HepG2 (cell line): ENCODE measurements around the gene MEF2D. TPM values are rescaled to one million over a fixed set of nuclear protein-coding genes. Genes with fewer than 3 reads are reported as not detected.

Experiments used
- ELF3 ChIP-seq: IDR thresholded peaks from 2 replicates; pipeline ENCODE4 v1.6.1; 2016; ENCODE audit warnings: missing genetic modification reagents, missing compliant biosample characterization
- KLF16 ChIP-seq, 2 experiments: sonication (generic) in 1 of 2; formaldehyde crosslinking in 1 of 2; IDR thresholded peaks; 2 replicates each; pipeline versions ENCODE4 v1.6.1 to v1.8.0; 2016 to 2023; ENCODE audit warnings: missing genetic modification reagents in 2 of 2, missing compliant biosample characterization in 1 of 2
- NR2F6 ChIP-seq, 2 experiments: IDR thresholded peaks; 2 replicates each; pipeline ENCODE4 v1.6.1; 2016; ENCODE audit warnings: antibody characterized with exemption in 1 of 2, mild to moderate bottlenecking in 1 of 2
- PATZ1 ChIP-seq: sonication (generic); formaldehyde crosslinking; IDR thresholded peaks from 2 replicates; pipeline ENCODE4 v1.4.0; 2020; ENCODE audit warnings: missing genetic modification reagents
- PLRG1 ChIP-seq: fragments of 450-650 bp; conservative IDR thresholded peaks from 2 replicates; pipeline ENCODE4 v1.6.1; 2016
- POLR2AphosphoS5 ChIP-seq: IDR thresholded peaks from 2 replicates; pipeline ENCODE4 v1.6.1; 2012; ENCODE audit warnings: low read depth, low read length
- RFXANK ChIP-seq: IDR thresholded peaks from 2 replicates; pipeline ENCODE4 v1.6.1; 2016
- SMC3 ChIP-seq: IDR thresholded peaks from 2 replicates; pipeline ENCODE4 v1.6.1; 2011; ENCODE audit warnings: low read length, improper control_type of control experiment
- SPEN ChIP-seq: sonication (generic); formaldehyde crosslinking; IDR thresholded peaks from 2 replicates; pipeline ENCODE4 v1.5.1; 2020; ENCODE audit warnings: low read depth, mild to moderate bottlenecking, missing genetic modification reagents
- YY1 ChIP-seq: IDR thresholded peaks from 2 replicates; pipeline ENCODE4 v1.6.1; 2011; ENCODE audit warnings: low read length, low read depth, moderate library complexity, mild to moderate bottlenecking; ENCODE audit not compliant: insufficient read depth, insufficient replicate concordance
- ZBTB8A ChIP-seq: sonication (generic); formaldehyde crosslinking; IDR thresholded peaks from 2 replicates; pipeline ENCODE4 v1.4.0; 2020; ENCODE audit warnings: mild to moderate bottlenecking, low read depth, missing genetic modification reagents, borderline replicate concordance
- ZNF264 ChIP-seq: sonication (generic); formaldehyde crosslinking; IDR thresholded peaks from 2 replicates; pipeline ENCODE4 v1.4.0; 2020; ENCODE audit warnings: missing genetic modification reagents
- ZNF564 ChIP-seq: sonication (generic); formaldehyde crosslinking; IDR thresholded peaks from 2 replicates; pipeline ENCODE4 v1.8.1; 2023; ENCODE audit warnings: mild to moderate bottlenecking, missing genetic modification reagents
- ZNF580 ChIP-seq: IDR thresholded peaks from 2 replicates; pipeline ENCODE4 v1.6.1; 2016; ENCODE audit warnings: low read depth, borderline replicate concordance
- polyA plus RNA-seq, 8 experiments: library from polyadenylated mRNA; depleted of rRNA in 3 of 8; stranded (reverse) in 7 of 8; unstranded in 1 of 8; fragments of >200 nt; fragmentation: Illumina TruSeq in 4 of 8; extraction: Trizol in 4 of 8; gene quantifications; 2 replicates each; pipeline versions ENCODE4 v1.2.1 to v1.2.3, GENCODE V29; 2011 to 2016; ENCODE audit warnings: low read depth in 4 of 8, missing spikeins in 1 of 8, mixed read lengths in 1 of 8; ENCODE audit not compliant: insufficient read depth in 1 of 8
- total RNA-seq, 5 experiments: library from RNA; depleted of rRNA; stranded (reverse); fragments of >200 nt; fragmentation: Illumina TruSeq; extraction: Trizol; gene quantifications; 2 replicates each; pipeline ENCODE4 v1.2.3, GENCODE V29; 2016; ENCODE audit warnings: low read depth in 1 of 5
- TF ChIP-seq, protein P1 (sequence below): sonication (generic); formaldehyde crosslinking; IDR thresholded peaks from 2 replicates; pipeline ENCODE4 v1.5.1; 2020; ENCODE audit warnings: mild to moderate bottlenecking, missing genetic modification reagents, moderate library complexity
- TF ChIP-seq, protein P2 (sequence below): sonication (generic); formaldehyde crosslinking; IDR thresholded peaks from 2 replicates; pipeline ENCODE4; 2020; ENCODE audit warnings: missing genetic modification reagents, mild to moderate bottlenecking, borderline replicate concordance
- TF ChIP-seq, protein P3 (sequence below): sonication (generic); formaldehyde crosslinking; IDR thresholded peaks from 2 replicates; pipeline ENCODE4 v1.4.0; 2020; ENCODE audit warnings: missing genetic modification reagents, low read depth, mild to moderate bottlenecking, borderline replicate concordance
- TF ChIP-seq, protein P4 (sequence below): sonication (generic); formaldehyde crosslinking; IDR thresholded peaks from 2 replicates; pipeline ENCODE4 v1.5.1; 2020; ENCODE audit warnings: mild to moderate bottlenecking, moderate library complexity, missing genetic modification reagents

The MEF2D gene
- total and polyA plus RNA-seq, 2 of the 13 experiments (the other 11 are each of a cell fraction or from before 2014, with no cell fraction given): 1.6 to 3.9 TPM

DNA sequence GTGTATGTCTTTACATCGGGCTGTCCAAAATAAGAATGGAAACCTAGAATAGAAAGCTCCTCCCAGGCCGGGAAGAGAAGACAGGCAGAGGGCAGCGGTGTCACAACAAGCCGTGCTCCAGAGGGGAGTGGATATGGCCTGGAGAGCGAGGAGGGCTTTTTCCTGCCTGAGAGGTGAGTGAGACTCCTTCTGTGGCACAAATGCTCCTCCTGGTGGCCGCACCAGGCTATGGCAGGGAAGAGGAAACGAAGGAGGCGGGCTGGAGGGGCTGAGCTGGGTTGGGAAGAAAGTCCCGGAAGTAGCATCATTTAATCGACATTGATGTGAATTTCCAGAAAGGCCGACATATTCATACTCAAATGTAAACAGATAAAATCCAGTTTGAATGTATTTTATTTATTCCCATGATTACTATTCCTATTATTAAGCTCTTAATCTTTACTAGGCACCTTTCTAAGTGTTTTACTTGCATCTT lies 54.7 kb downstream of the MEF2D start (continued):
- TF ChIP-seq ZNF564 (CRISPR knock-in tag) (no peak), YY1 (peak; percentile 28), ZBTB8A (CRISPR knock-in tag) (no peak), RFXANK (CRISPR knock-in tag) (no peak), ZNF264 (CRISPR knock-in tag) (no peak), ZNF580 (peak; percentile 60; the same call in 1 of the 2 replicates), POLR2AphosphoS5 (no peak), PATZ1 (peak; percentile 34; the same call in 1 of the 2 replicates), KLF16 (CRISPR knock-in tag; IDR thresholded peaks at IDR 0.05) (no peak; a peak in 1 of 4 replicates), PLRG1 (no peak), SMC3 (peak; percentile 96), SPEN (CRISPR knock-in tag) (no peak), NR2F6 (IDR thresholded peaks at IDR 0.05) (no peak), NR2F6 (CRISPR knock-in tag; IDR thresholded peaks at IDR 0.05) (0 out of 2 replicates have a peak, but pooled peaks have one; percentile 41), ELF3 (peak; percentile 78)
- TF ChIP-seq, protein P1, sequence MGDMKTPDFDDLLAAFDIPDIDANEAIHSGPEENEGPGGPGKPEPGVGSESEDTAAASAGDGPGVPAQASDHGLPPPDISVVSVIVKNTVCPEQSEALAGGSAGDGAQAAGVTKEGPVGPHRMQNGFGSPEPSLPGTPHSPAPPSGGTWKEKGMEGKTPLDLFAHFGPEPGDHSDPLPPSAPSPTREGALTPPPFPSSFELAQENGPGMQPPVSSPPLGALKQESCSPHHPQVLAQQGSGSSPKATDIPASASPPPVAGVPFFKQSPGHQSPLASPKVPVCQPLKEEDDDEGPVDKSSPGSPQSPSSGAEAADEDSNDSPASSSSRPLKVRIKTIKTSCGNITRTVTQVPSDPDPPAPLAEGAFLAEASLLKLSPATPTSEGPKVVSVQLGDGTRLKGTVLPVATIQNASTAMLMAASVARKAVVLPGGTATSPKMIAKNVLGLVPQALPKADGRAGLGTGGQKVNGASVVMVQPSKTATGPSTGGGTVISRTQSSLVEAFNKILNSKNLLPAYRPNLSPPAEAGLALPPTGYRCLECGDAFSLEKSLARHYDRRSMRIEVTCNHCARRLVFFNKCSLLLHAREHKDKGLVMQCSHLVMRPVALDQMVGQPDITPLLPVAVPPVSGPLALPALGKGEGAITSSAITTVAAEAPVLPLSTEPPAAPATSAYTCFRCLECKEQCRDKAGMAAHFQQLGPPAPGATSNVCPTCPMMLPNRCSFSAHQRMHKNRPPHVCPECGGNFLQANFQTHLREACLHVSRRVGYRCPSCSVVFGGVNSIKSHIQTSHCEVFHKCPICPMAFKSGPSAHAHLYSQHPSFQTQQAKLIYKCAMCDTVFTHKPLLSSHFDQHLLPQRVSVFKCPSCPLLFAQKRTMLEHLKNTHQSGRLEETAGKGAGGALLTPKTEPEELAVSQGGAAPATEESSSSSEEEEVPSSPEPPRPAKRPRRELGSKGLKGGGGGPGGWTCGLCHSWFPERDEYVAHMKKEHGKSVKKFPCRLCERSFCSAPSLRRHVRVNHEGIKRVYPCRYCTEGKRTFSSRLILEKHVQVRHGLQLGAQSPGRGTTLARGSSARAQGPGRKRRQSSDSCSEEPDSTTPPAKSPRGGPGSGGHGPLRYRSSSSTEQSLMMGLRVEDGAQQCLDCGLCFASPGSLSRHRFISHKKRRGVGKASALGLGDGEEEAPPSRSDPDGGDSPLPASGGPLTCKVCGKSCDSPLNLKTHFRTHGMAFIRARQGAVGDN (CRISPR knock-in tag): peak; percentile 51
- TF ChIP-seq, protein P2, sequence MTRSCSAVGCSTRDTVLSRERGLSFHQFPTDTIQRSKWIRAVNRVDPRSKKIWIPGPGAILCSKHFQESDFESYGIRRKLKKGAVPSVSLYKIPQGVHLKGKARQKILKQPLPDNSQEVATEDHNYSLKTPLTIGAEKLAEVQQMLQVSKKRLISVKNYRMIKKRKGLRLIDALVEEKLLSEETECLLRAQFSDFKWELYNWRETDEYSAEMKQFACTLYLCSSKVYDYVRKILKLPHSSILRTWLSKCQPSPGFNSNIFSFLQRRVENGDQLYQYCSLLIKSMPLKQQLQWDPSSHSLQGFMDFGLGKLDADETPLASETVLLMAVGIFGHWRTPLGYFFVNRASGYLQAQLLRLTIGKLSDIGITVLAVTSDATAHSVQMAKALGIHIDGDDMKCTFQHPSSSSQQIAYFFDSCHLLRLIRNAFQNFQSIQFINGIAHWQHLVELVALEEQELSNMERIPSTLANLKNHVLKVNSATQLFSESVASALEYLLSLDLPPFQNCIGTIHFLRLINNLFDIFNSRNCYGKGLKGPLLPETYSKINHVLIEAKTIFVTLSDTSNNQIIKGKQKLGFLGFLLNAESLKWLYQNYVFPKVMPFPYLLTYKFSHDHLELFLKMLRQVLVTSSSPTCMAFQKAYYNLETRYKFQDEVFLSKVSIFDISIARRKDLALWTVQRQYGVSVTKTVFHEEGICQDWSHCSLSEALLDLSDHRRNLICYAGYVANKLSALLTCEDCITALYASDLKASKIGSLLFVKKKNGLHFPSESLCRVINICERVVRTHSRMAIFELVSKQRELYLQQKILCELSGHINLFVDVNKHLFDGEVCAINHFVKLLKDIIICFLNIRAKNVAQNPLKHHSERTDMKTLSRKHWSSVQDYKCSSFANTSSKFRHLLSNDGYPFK (CRISPR knock-in tag): no peak
- TF ChIP-seq, protein P3, sequence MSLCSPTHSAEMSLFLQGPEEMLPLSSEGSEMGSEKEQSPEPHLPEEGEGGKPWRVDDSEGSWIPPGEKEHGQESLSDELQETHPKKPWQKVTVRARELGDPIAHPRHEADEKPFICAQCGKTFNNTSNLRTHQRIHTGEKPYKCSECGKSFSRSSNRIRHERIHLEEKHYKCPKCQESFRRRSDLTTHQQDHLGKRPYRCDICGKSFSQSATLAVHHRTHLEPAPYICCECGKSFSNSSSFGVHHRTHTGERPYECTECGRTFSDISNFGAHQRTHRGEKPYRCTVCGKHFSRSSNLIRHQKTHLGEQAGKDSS (CRISPR knock-in tag): peak; percentile 40; the same call in 1 of the 2 replicates
- TF ChIP-seq, protein P4, sequence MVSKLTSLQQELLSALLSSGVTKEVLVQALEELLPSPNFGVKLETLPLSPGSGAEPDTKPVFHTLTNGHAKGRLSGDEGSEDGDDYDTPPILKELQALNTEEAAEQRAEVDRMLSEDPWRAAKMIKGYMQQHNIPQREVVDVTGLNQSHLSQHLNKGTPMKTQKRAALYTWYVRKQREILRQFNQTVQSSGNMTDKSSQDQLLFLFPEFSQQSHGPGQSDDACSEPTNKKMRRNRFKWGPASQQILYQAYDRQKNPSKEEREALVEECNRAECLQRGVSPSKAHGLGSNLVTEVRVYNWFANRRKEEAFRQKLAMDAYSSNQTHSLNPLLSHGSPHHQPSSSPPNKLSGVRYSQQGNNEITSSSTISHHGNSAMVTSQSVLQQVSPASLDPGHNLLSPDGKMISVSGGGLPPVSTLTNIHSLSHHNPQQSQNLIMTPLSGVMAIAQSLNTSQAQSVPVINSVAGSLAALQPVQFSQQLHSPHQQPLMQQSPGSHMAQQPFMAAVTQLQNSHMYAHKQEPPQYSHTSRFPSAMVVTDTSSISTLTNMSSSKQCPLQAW (CRISPR knock-in tag): 0 out of 2 replicates have a peak, but pooled peaks have one; percentile 29
